Activated T-helper 2 cell treated with anti-CD3 and anti-CD28 coated beads, Interferon-gamma antibody, Interleukin-2, Interleukin-4, amounts not matched to agents 10 μg/mL and 5 μg/mL and 100 μg/mL, durations not matched to agents 14 hours and 24 hours and 36 hours (primary cell): ENCODE data around the gene CDC42SE2. TPM values are rescaled to one million over a fixed set of nuclear protein-coding genes. Genes with fewer than 3 reads are reported as not detected.

Experiments
- DNase-seq: peaks from one replicate; pipeline ENCODE4 v3.0.0; 2021; ENCODE audit warnings: low spot score
- H3K27ac Mint-ChIP-seq: one replicate; pipeline ENCODE4 v1.8.0; 2021; ENCODE audit warnings: mixed read lengths
- H3K27me3 Mint-ChIP-seq: one replicate; pipeline ENCODE4 v1.8.0; 2021; ENCODE audit warnings: low read depth, mixed read lengths
- H3K36me3 Mint-ChIP-seq: one replicate; pipeline ENCODE4 v1.8.0; 2021; ENCODE audit warnings: low read depth, mixed read lengths
- H3K4me1 Mint-ChIP-seq: one replicate; pipeline ENCODE4 v1.8.0; 2021; ENCODE audit warnings: low read depth, mixed read lengths
- H3K4me3 Mint-ChIP-seq: one replicate; pipeline ENCODE4 v1.8.0; 2021; ENCODE audit warnings: low read depth, mild to moderate bottlenecking, moderate library complexity, mixed read lengths
- H3K9me3 Mint-ChIP-seq: one replicate; pipeline ENCODE4 v1.8.0; 2021; ENCODE audit warnings: mixed read lengths
- intact Hi-C: fragments of 100-400 bp; cut with micrococcal nuclease; formaldehyde crosslinking; loops from one replicate; pipeline ENCODE4 v1.15.1; 2023
- total RNA-seq: library from RNA; stranded (reverse); gene quantifications from 2 replicates; pipeline ENCODE4 v1.2.3, GENCODE V29; 2022

CDC42SE2 gene, protein sequence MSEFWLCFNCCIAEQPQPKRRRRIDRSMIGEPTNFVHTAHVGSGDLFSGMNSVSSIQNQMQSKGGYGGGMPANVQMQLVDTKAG
- 89.5 and 91.0 TPM in 2 replicates for total RNA-seq

DNA sequence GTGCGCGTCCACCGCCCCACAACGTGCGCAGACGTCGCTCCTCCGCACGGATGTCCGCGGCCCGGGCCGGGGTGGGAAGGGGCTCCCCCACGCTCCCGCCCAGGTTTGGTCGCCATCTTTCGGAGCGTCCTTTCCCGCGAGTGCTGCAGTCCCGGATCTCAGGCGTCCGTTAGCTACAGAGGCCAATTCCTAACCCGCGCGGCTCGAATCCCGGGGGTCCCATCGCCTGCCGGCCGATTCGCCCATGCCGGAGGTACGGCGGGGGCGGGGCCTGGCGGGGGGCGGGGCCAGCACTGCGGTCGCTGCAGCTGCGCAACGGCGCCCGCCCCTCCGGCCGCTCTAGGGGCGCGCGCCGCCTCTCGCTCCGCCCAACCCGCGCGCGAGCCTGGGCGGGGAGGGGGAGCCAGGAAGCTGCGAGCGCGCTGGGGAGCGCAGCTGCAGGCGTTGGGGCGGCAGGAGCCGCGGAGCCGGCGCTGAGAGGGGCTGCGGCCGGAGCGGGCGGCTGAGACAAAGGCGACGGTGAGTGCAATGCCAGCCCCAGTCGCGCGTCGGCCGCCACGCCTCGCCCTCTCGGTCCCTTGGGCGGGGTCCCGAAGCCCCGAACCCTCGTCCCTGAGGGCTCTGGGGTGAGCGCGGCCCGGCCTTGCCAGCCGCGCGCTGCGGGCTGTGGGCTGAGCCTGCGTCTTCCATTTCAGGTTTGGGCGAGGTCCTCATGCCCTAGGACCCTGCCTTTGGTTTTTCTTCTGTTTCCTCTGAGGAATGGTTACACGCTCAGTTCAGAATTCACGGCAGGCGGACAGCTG is at the start of gene CDC42SE2:
CDC42SE2 (plus strand) TSS at position 406 of the 803 bp plus-strand sequence. CDS start 95,441 bp downstream, outside the sequence.
- H3K4me1 Mint-ChIP-seq, result peaks cover 38% of the 10 kb centered on the region
- peaks cover 36% of the 10 kb centered on the region for H3K36me3 Mint-ChIP-seq
- DNase-seq, result peak; percentile 85
- H3K27me3 Mint-ChIP-seq, result no peaks in the 10 kb centered on the region
- H3K27ac Mint-ChIP-seq, result peak within 1 kb of the TSS; percentile 90
- intact Hi-C loops, result loop anchor here (1.0 to 2.0 kb wide), 2 partner anchors 53 to 94 kb away; partner anchors contain the start of gene LYRM7
- H3K4me3 Mint-ChIP-seq, result peak within 1 kb of the TSS; percentile 83
- H3K9me3 Mint-ChIP-seq, result no peaks in the 10 kb centered on the region

DNA sequence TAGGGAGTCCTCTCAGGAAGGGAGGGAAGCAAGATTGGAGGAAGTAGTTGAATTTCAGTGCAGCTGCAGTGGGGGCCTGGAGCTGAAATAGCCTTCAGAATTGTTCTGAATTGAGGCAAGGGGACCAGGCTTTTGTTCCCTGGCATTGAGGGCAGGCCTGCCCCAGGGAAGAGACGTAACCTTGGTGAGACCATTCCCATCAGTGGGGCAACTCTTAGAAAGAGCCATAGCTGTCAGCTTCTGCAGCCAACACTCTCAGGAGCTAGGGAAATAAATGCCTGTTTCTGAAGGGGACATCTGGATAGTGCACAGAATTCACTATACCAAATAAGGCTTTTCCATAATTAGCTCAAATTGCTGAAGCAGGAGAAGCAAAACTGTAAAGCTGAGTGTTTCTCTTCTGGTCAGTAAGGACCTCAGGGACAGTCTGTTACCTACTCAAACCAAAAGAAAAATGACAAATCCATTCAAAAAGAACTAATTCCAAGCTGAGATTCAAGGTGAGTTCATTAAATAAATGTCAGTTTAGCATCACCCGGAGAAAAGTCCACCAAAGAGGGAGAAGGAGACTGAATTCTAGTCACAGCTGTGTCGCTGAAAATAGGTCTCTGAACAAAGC is 49.1 kb upstream of the CDC42SE2 start:
- peaks cover 12% of the 10 kb centered on the region for H3K36me3 Mint-ChIP-seq
- no peak for DNase-seq
- no peak overlapping the region for H3K4me3 Mint-ChIP-seq
- H3K4me1 Mint-ChIP-seq, result peaks cover 47% of the 10 kb centered on the region
- H3K27ac Mint-ChIP-seq, result no peak overlapping the region
- no peaks in the 10 kb centered on the region for H3K27me3 Mint-ChIP-seq
- peaks cover 3% of the 10 kb centered on the region for H3K9me3 Mint-ChIP-seq
- intact Hi-C loops, result no loop called here

DNA sequence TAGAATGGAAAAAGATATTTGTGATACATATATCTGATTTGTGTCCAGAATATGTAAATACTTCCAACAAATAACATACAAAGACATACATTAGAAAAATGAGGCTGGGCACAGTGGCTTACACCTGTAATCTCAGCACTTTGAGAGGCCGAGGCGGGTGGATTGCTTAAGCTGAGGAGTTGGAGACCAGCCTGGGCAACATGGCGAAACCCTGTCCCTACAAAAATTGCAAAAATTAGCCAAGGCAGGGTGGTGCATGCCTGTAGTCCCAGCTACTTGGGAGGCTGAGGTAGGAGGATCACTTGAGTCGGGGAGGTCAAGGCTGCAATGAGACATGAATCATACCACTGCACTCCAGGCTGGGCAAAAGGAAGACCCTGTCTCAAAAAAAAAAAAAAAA is 46.1 kb upstream of the CDC42SE2 start:
- Mint-ChIP-seq H3K4me1 (peaks cover 29% of the 10 kb centered on the region), H3K9me3 (no peaks in the 10 kb centered on the region), H3K4me3 (no peak overlapping the region), H3K36me3 (peaks cover 11% of the 10 kb centered on the region), H3K27me3 (no peaks in the 10 kb centered on the region), H3K27ac (no peak overlapping the region)
- DNase-seq, result no peak
- intact Hi-C loops, result no loop called here

DNA sequence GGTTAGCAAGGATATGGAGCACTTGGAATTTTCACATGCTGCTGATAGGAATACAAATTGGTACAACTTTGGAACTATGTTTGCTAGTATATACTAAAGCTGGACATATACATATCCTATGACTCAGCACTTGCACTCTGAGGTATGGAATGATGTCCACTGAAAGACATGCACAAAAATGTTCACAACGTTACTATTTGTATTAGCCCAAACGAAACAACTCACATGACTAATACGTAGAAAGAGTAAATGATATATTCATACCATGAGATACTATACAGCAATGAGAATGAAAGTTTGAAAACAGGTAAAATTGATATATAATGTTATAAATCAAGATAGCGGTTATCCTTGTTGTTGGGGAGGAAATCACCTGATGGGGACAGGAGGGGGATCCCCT is 45.5 kb upstream of the CDC42SE2 start:
- Mint-ChIP-seq H3K36me3 (peaks cover 11% of the 10 kb centered on the region), H3K4me3 (no peak overlapping the region), H3K27me3 (no peaks in the 10 kb centered on the region), H3K4me1 (peaks cover 33% of the 10 kb centered on the region), H3K27ac (no peak overlapping the region), H3K9me3 (no peaks in the 10 kb centered on the region)
- DNase-seq, result no peak
- intact Hi-C loops, result no loop called here

DNA sequence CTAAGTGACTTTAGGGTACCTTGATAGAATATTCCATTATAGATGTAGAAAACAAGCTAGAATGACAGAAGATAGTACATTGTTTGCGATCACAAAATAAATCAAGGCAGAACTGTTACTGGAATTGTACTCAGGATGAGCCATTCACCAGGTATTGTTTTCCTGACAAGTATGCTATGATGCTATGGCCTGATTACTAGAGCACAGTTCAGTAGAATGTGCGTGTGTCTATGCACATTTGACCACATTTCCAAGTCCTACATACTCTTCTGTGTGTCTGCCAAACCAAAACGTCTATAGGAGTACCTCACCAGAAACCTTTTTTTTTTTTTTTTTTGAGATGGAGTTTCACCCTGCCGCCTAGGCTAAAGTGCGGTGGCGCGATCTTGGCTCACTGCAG is 43.3 kb upstream of the CDC42SE2 start:
- Mint-ChIP-seq H3K9me3 (no peaks in the 10 kb centered on the region), H3K36me3 (peaks cover 8% of the 10 kb centered on the region), H3K4me1 (peaks cover 20% of the 10 kb centered on the region), H3K4me3 (no peak overlapping the region), H3K27ac (no peak overlapping the region), H3K27me3 (no peaks in the 10 kb centered on the region)
- intact Hi-C loops, result no loop called here
- DNase-seq, result no peak

DNA sequence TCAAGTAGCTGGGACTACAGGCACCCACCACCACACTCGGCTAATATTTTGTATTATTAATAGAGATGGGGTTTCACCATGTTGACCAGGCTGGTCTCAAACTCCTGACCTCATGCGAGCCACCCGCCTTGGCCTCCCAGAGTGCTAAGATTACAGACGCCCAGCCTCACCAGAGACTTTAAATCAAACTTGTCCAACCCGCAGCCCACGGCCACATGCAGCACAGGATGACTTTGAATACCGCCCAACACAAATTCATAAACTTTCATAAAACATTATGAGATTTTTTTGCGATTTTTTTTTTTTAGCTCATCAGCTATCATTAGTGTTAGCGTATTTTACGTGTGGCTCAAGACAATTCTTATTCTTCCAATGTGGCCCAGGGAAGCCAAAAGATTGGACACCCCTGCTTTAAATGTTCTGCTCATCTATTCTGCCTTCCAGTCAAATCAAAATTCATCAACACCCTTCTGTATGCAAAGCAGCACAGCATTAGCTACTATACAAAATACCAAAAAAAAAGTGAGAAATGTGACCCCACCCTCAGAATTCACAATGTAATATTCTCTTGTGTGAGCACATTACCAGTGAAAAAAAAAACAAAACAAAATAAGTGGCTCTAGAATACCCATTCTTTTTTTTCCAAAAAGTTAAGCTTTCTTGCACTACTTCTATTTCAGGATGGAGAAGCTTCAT is 42.7 kb upstream of the CDC42SE2 start:
- Mint-ChIP-seq H3K27ac (no peak overlapping the region), H3K36me3 (peaks cover 8% of the 10 kb centered on the region), H3K27me3 (no peaks in the 10 kb centered on the region), H3K4me1 (peaks cover 20% of the 10 kb centered on the region), H3K9me3 (no peaks in the 10 kb centered on the region), H3K4me3 (no peak overlapping the region)
- intact Hi-C loops, result no loop called here
- DNase-seq, result no peak

DNA sequence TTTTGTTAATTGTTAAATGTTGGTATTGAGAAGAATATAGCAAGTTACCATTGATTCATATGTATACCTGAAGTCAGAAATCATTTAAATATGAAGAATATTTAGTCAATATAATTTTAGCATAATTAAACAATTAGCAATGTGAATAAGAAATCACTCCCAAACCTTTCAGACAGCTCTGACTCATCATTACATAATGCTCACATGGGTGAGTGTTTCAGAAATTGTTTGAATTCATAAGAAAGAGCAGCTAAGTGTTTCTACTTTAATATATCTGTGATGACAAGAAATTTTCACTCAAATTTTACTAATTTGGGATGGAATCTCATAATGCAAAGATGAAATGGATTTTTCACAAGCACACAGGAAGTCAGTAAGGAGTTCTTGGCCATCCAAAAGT is 42.0 kb upstream of the CDC42SE2 start:
- intact Hi-C loops, result no loop called here
- no peaks in the 10 kb centered on the region for H3K27me3 Mint-ChIP-seq
- H3K4me1 Mint-ChIP-seq, result peaks cover 20% of the 10 kb centered on the region
- DNase-seq, result no peak
- H3K27ac Mint-ChIP-seq, result no peak overlapping the region
- no peak overlapping the region for H3K4me3 Mint-ChIP-seq
- H3K36me3 Mint-ChIP-seq, result peaks cover 8% of the 10 kb centered on the region
- no peaks in the 10 kb centered on the region for H3K9me3 Mint-ChIP-seq

DNA sequence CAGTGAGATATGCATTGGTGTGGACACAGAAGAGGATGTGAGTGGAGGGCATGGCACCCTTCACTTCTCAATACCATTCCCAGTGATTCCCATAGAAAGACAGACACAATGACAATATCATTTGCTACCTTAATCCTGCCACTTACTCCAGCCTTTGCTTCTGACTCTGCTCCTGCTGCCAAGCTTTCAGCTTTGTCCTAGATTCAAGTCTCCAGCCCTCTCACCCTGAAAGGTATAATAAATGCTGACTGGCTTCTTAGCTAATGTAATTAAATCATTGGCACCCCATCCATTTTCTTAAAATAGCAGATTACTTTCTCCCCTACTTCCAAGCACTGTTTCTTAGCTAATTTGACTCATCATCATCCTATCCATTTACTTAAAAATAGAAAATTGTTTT is 41.1 kb upstream of the CDC42SE2 start:
- Mint-ChIP-seq H3K4me1 (peaks cover 17% of the 10 kb centered on the region), H3K9me3 (no peaks in the 10 kb centered on the region), H3K27ac (no peak overlapping the region), H3K27me3 (no peaks in the 10 kb centered on the region), H3K4me3 (no peak overlapping the region), H3K36me3 (peaks cover 5% of the 10 kb centered on the region)
- no peak for DNase-seq
- intact Hi-C loops, result no loop called here

DNA sequence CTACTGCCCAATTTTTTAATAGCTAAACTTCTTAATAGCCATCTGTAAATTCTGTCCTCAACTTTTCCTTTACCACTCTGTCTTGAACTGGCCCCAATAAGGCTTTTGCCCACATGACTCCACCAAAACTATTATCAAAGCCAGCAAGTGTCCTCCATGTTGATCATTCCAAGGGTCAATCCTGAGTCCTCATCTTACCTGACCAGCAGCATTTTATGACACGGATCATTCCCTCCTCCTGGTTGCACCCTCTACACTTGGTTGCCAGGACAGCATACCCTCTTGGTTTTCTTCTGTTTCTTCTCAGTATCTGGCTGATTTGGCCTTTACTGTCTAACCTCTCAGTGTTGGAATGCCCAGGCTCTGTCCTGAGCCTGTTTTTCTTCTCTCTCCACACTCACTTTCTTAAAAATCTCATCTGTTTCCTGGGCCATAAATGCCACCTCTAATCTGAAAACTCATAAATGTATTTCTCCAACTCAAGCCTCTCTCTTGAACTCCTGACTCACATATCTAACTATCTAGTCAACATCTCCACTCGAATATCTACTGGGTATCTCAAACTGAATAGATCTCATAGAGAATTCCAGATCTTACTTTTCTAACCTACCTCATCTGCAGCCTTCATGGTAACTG is 40.0 kb upstream of the CDC42SE2 start:
- H3K4me1 Mint-ChIP-seq, result peaks cover 16% of the 10 kb centered on the region
- no peaks in the 10 kb centered on the region for H3K9me3 Mint-ChIP-seq
- DNase-seq, result no peak
- H3K4me3 Mint-ChIP-seq, result no peak overlapping the region
- intact Hi-C loops, result loop anchor here (2.0 kb wide), 1 partner anchor 27 kb away; no protein-coding TSS in a partner anchor
- H3K36me3 Mint-ChIP-seq, result peaks cover 5% of the 10 kb centered on the region
- H3K27me3 Mint-ChIP-seq, result no peaks in the 10 kb centered on the region
- H3K27ac Mint-ChIP-seq, result no peak overlapping the region

DNA sequence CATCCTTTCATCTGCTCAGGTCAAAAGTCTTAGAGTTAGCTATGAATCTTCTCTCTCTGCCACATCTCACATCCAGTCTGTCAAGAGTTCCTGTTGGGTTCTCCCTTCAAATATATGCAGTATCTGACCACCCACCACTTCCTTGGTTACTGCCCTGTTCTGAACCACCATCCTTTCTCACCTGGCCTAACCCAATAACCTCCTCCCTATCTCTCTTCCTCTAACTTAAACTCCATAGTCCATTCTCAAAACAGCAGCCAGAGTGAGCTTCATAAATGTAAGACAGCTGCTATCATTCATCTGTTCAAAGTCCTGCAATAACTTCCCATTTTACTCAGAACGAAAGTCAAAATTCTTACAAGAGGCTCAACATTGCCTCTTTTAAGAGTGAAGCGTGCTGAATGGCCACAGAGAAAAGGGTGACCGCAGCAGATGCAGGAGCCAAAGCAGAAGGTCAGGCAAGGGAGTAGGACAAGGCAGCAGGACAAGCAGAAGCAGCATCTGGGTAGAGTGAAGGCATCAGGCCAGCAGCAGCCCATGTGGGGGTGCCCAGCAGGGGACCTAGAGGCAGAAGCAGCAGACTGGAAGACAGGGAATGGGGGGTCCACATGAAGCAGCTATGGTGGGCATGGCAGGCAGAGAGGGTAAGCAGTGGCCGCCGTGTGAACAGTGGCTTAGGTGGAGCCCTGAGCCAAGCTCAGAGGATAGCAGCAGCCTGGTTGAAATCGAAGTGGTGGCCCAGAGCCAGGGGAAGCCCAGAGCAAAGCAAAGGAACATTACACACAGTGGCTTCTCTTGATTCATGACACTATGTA is 39.3 kb upstream of the CDC42SE2 start:
- Mint-ChIP-seq H3K36me3 (peaks cover 5% of the 10 kb centered on the region), H3K4me3 (no peak overlapping the region), H3K27ac (no peak overlapping the region), H3K9me3 (no peaks in the 10 kb centered on the region), H3K27me3 (no peaks in the 10 kb centered on the region), H3K4me1 (peaks cover 13% of the 10 kb centered on the region)
- DNase-seq, result no peak
- intact Hi-C loops, result loop anchor here (2.0 kb wide), 1 partner anchor 26 kb away; no protein-coding TSS in a partner anchor

DNA sequence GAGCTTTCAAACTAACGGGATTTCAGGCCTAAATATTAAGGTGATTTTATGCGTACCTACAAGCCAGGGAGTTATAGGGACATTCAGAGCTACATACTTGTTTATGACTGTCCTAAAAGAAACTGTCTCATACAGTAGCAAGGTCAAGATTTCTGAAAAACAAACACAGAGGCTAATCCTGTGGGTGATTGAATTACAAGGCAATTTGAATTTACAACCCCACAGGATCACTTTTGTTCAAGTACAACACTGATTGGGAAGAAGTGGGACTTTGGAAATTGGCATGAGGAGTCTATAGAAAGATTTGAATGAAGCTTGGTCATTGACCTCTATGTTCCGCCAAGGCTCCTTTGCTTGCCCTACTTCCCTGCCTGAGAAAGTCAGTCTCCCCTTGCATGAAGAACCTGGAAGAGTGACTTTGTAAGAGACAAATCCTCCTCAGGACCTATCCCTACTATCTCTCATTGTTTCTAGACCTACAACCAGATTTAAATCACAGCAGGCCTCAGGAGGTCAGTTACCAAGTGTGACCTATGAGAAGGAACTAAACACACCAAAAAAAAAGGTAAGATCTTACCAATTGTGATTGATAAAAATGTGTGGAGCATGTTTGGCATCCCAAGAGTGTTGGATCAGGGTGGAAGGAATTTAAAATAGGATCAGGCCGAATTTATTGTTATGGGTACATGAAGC is 38.4 kb upstream of the CDC42SE2 start:
- Mint-ChIP-seq H3K27me3 (no peaks in the 10 kb centered on the region), H3K4me1 (peaks cover 14% of the 10 kb centered on the region), H3K27ac (no peak overlapping the region), H3K9me3 (no peaks in the 10 kb centered on the region), H3K36me3 (peaks cover 5% of the 10 kb centered on the region), H3K4me3 (no peak overlapping the region)
- intact Hi-C loops, result loop anchor here (2.0 kb wide), 1 partner anchor 25 kb away; no protein-coding TSS in a partner anchor
- no peak for DNase-seq
